Retina (tissue), 1 donor: ENCODE measurements around the gene STUM.
"Not testable (repeated sequence)": the region's sequence is repeated elsewhere in the genome, so short reads cannot be mapped to it uniquely, and the experiment has no call there.

Experiments
- DNase-seq: peaks from one replicate; pipeline ENCODE4 v3.0.0-alpha.2; 2016

STUM gene

GRCh38 chr1:226606311-226607267 is 58.0 kb downstream of the STUM start:
- no peak for DNase-seq

GRCh38 chr1:226607268-226607660 is 58.7 kb downstream of the STUM start:
- DNase-seq: no peak

DNA sequence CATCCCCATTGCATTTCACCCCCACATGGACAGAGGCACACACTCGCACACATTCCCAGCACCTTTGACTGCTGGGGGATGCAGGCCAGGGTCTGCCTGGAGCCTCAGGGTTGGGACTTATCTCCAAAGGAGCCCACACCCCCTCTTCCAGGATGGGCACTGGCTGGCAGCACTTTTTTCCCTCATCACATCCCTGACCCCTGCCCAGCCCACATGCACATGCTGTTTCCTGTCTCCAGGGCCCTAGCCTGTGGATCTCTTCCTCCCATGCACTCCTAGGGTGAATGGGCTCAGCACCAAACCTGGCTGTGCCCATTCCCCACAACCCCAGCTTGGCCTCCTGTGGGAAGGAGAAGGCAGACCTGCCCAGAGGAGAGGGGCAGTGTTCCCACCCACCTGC is 59.3 kb downstream of the STUM start:
- DNase-seq: no peak

DNA sequence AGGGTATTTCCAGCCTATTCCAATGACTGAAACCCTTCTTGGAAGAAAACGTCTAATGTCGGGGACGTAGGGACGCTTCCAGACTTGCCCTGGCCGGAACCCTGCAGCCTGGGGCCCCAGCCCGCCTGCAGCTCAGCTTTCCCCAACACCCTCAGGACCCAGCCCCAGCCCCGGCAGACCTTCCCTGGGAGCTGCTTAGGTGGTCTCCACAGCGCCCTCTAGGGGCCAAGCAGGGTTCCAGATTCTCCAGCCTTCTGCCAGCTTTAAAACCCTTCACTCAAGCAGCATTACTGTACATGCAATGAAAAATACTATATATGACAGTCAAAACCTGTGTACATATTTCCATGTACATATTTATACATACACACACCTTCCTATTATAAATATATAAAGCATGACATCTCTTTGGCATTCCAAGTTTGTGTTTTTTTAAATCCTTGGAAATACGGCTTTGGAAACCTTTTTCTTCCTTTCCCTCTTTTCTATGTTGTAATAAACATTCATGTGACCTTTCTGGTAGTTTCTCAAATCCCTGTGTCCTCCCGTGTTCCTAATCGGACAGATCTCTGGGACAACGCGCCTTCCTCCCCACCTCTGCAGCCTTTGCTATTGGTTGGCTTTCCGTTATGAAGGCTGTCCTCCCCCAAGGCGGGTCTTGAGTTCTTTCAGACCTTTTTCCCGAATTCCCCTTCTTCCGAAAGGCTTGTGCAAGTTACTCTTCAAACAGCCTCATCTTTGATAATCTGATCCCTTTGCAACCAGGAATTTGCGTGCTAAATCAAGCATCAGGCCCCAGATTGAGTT is 60.3 kb downstream of the STUM start:
- peak; percentile 82 for DNase-seq

- no peak for DNase-seq
These were observed 61.4 kb downstream of the STUM start for GRCh38 chr1:226609836-226610455.

DNA sequence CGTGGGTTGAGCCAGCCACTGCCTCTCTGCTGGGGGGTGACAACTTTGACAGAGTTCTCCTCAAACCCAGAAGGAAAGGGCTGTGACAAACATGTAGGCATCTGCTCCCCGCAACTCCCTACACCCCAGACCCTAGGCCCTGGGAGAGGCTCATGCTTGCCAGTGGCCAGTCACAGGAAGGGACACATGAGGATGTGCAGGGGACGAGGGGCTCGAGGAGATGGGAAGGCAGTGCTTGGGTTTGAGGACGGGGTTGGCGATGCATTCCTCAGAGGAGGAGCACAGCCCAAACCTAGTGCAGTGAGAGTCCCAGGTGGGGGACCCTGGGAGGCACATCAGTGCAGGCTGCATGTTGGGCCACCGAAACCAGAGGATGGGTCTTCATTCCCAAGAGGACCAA is 62.1 kb downstream of the STUM start:
- no peak for DNase-seq

- no peak for DNase-seq
These were observed 62.7 kb downstream of the STUM start for GRCh38 chr1:226611301-226611700.

DNA sequence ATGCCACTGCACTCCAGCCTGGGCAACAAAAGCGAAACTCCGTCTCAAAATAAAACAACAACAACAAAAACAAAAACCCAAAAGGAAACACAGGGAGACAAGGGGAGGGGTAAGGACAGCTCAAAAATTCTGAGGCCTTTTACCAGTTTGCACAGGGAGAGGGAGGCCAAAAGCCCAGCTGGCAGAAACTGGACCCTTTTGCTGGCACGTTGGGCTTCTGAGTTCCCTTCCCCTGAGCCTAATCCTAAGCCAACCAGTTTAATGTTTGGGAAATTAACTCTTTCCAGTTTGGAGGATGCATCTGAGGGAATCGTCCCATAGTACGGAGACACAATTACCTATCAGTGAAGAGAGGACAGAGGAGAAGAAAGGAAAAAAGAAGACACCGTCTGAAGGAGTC is 63.4 kb downstream of the STUM start:
- not testable (repeated sequence) for DNase-seq

DNA sequence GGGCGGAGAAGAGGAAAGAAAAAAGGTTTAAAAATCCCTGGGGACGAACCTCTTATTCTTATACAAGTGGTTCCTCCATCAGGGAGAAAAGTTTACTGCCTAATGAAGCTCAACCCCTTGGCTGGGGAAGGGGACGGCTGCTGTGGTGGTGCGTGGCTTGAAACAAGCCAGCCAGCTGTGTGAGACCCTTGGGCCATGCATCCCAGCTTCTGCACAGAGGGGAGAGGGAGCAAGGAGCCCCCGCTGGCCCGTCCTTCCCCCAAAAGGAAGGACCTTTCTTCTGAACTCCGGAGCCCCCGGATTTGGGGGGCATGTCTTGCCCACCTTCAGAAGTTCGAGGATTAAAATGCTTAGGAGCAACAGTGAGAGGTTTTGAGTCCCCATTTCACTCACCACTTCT is 67.3 kb downstream of the STUM start:
- no peak for DNase-seq

DNA sequence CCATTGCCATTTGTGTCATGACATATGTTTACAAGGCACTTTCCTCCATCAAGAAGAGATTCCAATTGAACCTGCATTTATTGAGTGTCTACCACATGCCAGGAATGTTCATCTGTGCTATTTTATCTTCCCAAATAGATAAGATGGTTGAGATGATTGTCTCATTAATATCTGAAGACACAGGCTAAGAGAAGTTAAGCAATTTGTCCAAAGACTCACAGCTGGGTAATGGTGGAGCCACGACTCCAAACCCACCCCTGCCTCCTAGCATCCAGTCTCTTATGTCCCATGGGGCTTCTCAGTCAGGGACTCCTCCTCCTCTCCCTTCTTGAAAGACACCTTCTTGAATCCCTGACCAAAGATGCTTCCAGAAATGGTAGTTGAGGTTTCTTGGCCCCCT is 68.1 kb downstream of the STUM start:
- no peak for DNase-seq

GRCh38 chr1:226617109-226617508 is 68.5 kb downstream of the STUM start:
- no peak for DNase-seq

GRCh38 chr1:226617719-226618118 is 69.2 kb downstream of the STUM start:
- DNase-seq: not testable (repeated sequence)

DNA sequence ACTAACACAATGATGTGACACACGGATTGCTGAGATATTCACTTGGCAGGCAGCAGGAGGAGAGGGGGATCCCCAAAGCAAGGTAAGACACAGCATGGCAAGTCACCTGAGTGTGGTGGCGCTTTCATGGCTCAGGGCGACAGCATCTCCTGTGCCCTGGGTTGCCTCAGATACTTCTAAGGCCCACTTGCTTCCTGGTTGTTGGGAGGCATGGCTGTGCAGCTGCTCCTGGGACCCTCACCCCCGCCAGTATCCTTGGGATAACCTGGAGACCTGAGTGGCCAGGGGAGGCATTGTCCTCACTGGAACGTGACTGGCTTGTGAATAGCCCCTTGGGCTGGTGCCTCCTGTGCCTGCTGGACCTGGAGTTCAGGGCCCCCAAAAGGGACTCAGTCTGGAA is 69.8 kb downstream of the STUM start:
- no peak for DNase-seq

- DNase-seq: no peak
These were observed 70.5 kb downstream of the STUM start for GRCh38 chr1:226619031-226619430.

DNA sequence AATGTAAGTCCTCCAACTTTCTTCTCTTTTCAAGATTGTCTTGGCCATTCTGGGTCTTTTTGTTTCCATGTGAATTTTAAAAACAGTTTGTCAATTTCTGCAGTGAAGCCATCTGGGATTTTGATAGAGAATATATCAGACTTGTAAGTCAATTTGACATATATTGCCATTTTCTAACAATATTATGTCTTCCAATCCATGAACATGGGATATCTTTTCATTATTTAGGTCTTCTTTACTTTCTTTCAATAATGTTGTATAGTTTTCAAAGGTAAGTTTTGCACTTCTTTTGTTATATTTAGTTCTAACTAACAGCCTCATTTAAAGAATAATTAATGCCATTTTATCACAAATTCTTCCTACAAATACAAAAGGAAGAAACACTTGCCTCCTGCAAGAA is 73.4 kb downstream of the STUM start:
- DNase-seq: no peak

DNA sequence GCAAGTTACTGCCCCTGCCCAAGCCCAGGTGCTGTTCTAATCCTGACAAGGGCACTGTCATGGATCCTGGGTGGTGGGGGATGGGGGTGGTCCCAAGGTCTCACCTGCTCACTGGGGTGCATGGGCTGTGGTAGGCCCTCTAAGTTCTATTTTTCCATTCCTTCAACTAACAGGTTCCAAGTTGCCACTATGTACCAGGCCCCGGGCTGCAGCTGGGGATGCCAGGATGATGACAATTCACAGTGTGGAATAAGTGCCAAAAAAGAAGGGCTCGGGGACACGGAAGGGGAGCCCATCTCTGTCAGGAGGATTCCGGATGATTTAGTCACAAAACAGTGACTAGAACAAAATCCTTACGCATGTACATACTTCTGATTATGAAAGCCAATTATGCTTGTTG is 76.0 kb downstream of the STUM start:
- DNase-seq: no peak

DNA sequence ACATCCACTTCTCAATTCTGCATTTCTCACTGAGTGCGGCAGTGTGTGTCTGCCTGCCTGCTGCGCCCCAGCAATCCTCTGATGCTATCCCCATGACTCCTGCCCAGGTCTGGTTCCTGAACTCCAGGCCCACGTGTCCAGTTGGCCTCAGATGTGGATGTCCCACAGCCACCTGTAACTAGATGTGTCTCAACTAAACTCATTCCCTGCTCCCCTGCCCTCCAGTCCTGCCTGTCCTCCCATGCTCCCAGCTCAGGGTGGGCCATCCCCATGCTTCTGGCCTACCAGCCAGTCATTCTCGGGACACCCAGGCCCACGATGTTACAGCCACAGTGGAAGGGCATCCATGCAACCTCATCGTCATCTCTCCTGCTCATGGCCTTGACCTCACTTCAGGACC is 76.8 kb downstream of the STUM start:
- DNase-seq: no peak

DNA sequence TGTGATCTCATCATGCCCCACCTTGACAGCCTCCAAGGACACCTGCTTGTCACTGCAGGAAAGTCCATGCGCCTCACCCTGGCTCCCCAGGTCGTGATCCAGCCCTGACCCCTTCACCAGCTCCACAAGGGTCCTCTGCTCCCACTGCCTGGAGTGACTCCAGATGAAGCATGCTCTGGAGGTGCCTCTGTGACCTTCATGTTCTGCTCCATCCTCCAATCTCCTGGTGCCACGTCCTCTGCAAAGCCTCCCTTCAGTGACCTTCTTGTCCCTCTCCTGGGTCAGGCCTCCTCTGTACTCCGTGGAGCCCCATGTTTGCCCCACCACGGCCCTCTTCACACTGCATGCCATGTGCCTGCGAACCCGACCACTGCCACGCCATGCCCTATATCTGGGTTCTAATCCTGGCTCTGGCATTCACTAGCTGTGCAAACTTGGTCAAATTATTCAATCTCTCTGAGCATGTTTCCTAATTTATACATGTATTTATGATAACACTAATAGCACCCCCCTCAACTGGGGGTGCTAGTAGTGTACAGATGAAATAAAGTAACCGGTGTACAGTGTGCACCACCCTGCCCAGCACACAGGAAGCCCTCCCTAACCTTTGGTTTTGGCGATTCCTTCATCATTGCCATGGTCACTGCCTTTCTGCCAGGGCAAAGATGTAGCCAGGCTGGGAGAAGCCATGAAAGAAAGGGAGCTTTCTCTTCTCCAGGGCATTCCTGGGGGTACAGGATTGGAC is 77.4 kb downstream of the STUM start:
- DNase-seq: no peak

DNA sequence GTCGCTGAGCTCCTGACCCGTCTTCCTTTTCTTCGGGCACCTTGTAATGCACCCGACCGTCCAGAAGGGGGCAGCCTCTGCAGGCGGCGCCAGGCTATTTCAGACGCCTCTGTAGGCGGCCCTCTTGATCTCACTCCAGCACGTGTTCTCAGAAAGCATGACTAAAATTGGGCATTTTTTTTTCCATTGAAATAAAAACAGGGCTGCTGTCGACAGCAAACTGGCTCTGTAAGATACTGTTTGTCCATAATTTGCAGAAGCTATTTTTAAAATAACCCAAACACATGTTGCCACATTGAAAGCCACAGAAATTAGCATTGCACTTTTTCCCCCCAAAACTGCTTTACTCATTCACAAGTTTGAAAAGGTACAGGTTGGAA is 78.0 kb downstream of the STUM start:
- DNase-seq: peak; percentile 65

DNA sequence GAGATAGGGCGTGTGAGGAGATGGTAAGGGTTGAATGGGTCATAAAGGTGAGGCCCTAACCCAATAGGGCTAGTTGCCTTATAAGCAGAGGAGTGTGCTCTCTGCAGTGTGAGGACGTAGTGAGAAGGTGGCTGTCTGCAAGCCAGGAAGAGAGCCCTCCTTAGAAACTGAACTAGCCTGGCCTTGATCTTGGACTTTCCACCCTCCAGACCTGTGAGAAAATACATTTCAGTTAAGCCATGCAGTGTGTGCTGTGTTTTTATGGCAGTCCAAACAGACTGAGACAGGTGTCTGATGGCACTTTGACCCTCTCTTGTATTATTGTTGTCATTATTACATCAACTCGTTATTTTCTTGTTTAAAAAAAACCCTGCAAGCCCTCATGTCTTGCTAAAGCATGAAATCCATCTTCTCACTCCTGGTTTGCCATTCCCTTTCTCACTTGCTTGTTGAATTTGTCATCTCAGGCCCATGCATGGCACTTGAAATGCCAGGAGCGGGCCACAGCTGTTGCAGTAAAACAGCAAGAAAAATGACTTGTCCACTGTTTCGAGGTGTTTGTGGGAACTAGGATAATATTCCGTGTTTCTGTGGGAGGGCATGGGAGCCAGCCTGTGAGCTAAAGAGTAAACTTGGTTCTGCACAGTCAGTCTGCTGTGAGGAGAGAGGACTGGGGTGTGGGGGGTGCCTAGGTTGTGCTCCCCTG is 78.6 kb downstream of the STUM start:
- no peak for DNase-seq

DNA sequence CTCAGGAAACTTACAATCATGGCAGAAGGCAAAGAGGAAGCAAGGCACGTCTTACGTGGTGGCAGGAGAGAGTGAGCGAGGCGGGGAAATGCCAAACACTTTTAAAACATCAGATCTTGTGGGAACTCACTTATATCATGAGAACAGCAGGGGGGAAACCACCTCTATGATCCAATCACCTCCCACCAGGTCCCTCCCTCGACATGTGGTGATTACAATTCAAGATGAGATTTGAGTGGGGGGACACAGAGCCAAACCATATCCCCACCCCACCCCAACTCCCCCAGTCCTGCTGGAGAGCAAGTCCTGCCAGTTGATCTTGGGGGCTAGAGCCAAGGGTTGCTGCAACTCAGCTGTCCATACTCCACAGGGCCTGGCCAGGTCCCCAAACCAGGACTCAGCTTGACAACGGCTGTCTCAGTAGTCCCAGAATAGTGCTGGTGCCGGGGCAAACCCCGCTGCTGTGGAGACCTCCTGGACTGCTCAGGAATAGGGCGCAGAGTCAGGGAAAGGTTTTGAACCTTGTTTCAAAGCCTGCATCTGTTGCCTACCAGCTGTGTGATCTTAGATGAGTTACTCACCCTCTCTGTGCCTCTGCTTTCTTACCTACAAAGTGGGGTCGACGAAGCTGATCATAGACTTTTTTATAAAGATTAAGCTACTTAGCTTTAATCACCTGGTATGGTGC is 79.5 kb downstream of the STUM start:
- DNase-seq: no peak
